ENCODE measurements around the gene ABTB2. TPM values are rescaled to one million over a fixed set of nuclear protein-coding genes. Genes with fewer than 3 reads are reported as not detected.

ABTB2 gene
- total RNA-seq, 4 donors from 2014 or later: 0.79 to 4.1 (median 3.7) TPM

GRCh38 chr11:34356130-34356529, 1.7 kb downstream of the ABTB2 start:
- intact Hi-C loops (cut with DNase I): loop anchor here (5.0 kb wide), 1 partner anchor 359 kb away; no protein-coding TSS in a partner anchor
- Histone ChIP-seq H3K4me3 (peak overlapping the region; percentile 40 to 67 (median 56)), H3K27ac (no peak overlapping the region), H3K9me3 (no peaks in the 10 kb centered on the region), H3K27me3 (peaks cover 0 to 65% (median 2%) of the 10 kb centered on the region in 4 donors), H3K4me1 (peaks cover 22 to 43% (median 29%) of the 10 kb centered on the region in 3 donors), H3K36me3 (no peaks in the 10 kb centered on the region)
- WGBS, 2 donors: 47 to 55% methylated on average over 6 to 7 of the region's 7 CpGs
- TF ChIP-seq CTCF (IDR thresholded peaks at IDR 0.05): no peak
- no peak for TF ChIP-seq POLR2A (IDR thresholded peaks at IDR 0.05)
- DNase-seq: no peak

GRCh38 chr11:34355726-34356125, 2.1 kb downstream of the ABTB2 start:
- no peak for DNase-seq
- H3K27ac ChIP-seq: no peak overlapping the region
- TF ChIP-seq POLR2A (IDR thresholded peaks at IDR 0.05) (no peak), CTCF (IDR thresholded peaks at IDR 0.05) (no peak)
- 82 to 88% methylated on average over 3 of the region's 3 CpGs for WGBS, 2 donors
- H3K4me1 ChIP-seq: peaks cover 22 to 43% (median 29%) of the 10 kb centered on the region in 3 donors
- H3K4me3 ChIP-seq: peak overlapping the region in 2 of 4 donors; percentile 53 to 67
- H3K27me3 ChIP-seq: peaks cover 0 to 65% (median 2%) of the 10 kb centered on the region in 4 donors
- intact Hi-C loops (cut with DNase I): loop anchor here (5.0 kb wide), 1 partner anchor 358 kb away; no protein-coding TSS in a partner anchor
- no peaks in the 10 kb centered on the region for H3K36me3 ChIP-seq
- no peaks in the 10 kb centered on the region for H3K9me3 ChIP-seq

- no peak for DNase-seq
- peaks cover 22 to 43% (median 29%) of the 10 kb centered on the region in 3 donors for H3K4me1 ChIP-seq
- no peaks in the 10 kb centered on the region for H3K36me3 ChIP-seq
- H3K27ac ChIP-seq: no peak overlapping the region
- TF ChIP-seq CTCF (IDR thresholded peaks at IDR 0.05) (no peak), POLR2A (IDR thresholded peaks at IDR 0.05) (no peak)
- intact Hi-C loops (cut with DNase I): loop anchor here (5.0 kb wide), 1 partner anchor 357 kb away; no protein-coding TSS in a partner anchor
- H3K4me3 ChIP-seq: no peak overlapping the region
- H3K27me3 ChIP-seq: peaks cover 0 to 71% (median 2%) of the 10 kb centered on the region in 4 donors
- H3K9me3 ChIP-seq: no peaks in the 10 kb centered on the region
These were observed 3.0 kb downstream of the ABTB2 start for GRCh38 chr11:34354782-34355181.

GRCh38 chr11:34353881-34354280, 3.9 kb downstream of the ABTB2 start:
- DNase-seq: no peak
- 74 to 80% methylated on average over 3 to 4 of the region's 4 CpGs for WGBS, 2 donors
- TF ChIP-seq CTCF (IDR thresholded peaks at IDR 0.05) (no peak), POLR2A (IDR thresholded peaks at IDR 0.05) (no peak)
- intact Hi-C loops (cut with DNase I): no loop called here
- Histone ChIP-seq H3K27ac (no peak overlapping the region), H3K4me1 (peaks cover 22 to 40% (median 25%) of the 10 kb centered on the region in 3 donors), H3K27me3 (peaks cover 0 to 76% (median 2%) of the 10 kb centered on the region in 4 donors), H3K4me3 (no peak overlapping the region), H3K36me3 (no peaks in the 10 kb centered on the region), H3K9me3 (no peaks in the 10 kb centered on the region)

GRCh38 chr11:34351687-34352469, 5.9 kb downstream of the ABTB2 start:
- no peak for TF ChIP-seq POLR2A (IDR thresholded peaks at IDR 0.05)
- no peak for TF ChIP-seq CTCF (IDR thresholded peaks at IDR 0.05)
- H3K27ac ChIP-seq: no peak overlapping the region
- 77 to 81% methylated on average over 4 of the region's 4 CpGs for WGBS, 2 donors
- no peak for DNase-seq
- no peak overlapping the region for H3K4me3 ChIP-seq
- no peaks in the 10 kb centered on the region for H3K9me3 ChIP-seq
- H3K27me3 ChIP-seq: peaks cover 0 to 75% (median 2%) of the 10 kb centered on the region in 4 donors
- no peaks in the 10 kb centered on the region for H3K36me3 ChIP-seq
- intact Hi-C loops (cut with DNase I): no loop called here
- H3K4me1 ChIP-seq: peaks cover 10 to 29% (median 14%) of the 10 kb centered on the region in 3 donors

All from esophagus squamous epithelium (tissue), 5 donors.